HG03025 (cell line): Measurements from ENCODE around the gene SPDYC.
"Not testable (repeated sequence)": the region's sequence is repeated elsewhere in the genome, so short reads cannot be mapped to it uniquely, and the experiment has no call there.

Experiments used
- ATAC-seq: cut with Tn5 transposase; IDR thresholded peaks from one replicate; pipeline ENCODE4 v1.9.1; 2021; ENCODE audit warnings: mild to moderate bottlenecking, moderate library complexity; ENCODE audit not compliant: unreplicated experiment, low FRiP score

SPDYC gene

DNA sequence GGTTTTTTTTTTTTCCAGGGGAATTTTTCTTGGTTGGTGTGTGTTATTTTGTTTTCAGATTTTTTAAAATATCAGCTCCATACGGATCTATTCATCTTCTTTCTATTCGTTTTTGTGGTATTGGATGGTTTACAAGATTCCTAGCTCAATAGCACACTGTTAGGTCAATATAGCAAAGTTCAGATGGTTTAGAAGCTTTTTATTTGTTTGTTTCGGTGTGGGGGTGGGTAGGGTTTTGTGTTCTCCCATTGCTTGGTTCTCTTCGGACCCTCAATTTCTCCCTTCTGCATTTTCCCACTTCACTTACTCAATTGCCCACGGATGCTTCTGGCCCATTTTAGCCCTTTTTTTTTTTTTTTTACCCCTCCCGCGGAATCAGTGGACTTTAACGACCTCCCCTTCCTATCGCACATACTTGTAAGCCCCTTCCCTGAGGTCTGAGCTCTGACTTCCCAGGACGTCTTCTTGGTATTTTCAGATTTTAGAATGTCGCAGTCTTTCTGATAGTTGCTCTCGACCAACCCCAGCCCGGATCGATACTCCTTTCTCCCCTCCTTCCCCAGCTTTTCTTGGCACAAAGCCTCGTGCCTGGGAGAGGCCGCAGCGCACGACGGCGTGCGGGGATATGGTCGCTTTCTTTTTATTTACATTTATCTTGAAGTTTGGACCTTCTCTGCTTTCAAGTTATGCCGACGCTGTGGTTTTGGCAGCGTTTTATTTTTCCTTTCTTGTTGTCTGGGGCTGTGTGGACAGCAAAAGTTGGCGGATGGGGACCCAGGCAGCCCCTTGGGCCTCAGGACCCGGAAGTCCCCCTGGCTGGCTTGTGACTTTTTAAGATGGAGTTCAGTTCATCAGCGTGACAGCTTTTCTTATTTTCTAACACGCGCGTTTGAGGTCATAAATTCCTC lies 4.4 kb upstream of the SPDYC start:
- ATAC-seq = no peak

DNA sequence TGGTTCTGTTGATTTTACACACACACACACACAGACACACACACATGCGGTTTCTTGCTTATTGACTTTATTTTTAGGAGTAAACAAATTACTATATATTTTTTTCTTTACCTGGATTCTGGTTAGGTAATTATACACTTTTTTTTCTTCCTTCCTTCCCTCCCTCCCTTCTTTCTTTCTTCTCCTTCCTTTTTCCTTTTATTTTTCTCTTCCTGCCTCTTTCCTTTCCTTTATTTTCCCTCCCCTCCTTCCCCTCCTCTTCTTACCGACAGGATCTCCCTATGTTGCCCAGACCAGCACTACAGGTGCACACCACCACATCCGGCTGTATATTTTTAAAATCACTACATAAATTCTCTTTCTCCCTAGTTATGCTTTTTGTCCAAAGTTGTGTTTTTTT lies 3.1 kb upstream of the SPDYC start:
- ATAC-seq = no peak

DNA sequence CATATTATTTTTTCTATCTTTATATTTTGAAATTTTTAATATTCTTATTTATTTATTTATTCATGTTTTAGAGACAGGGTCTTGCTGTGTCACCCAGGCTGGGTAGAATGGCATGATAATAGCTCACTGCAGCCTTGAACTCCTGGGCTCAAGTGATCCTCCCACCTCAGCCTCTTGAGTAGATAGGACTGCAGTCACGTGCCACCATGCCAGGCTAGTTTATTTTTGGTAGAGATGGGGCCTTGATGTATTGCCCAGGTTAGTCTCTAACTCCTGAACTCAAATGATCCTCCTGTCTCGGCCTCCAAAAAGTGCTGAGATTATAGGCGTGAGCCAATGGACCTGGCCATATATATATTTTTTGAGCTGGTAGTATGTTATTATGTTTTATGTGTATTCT lies 2.4 kb upstream of the SPDYC start:
- ATAC-seq = no peak

DNA sequence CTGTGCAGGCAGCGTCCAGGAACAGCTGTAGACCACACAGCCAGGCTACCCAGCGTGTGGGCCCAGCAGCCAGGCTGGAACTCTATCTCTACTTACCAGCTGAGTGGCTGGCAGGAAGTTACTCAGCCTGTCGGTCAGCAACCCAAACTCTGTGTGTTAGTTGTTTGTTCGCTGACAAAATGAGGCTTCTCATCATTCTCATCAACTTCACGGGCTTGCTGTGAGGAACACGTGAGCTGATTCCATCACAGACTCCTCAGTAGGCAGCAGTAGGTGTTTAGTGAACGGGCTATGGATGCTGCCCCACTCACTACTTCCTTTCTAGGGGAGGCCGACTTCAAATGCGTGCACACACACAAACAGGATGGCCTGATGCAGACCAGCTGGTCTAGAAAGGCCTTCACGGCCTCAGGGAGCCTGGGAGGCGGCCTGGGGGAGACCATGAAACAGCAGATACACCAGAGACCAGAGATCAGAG lies 830 bp upstream of the SPDYC start:
- no peak for ATAC-seq

DNA sequence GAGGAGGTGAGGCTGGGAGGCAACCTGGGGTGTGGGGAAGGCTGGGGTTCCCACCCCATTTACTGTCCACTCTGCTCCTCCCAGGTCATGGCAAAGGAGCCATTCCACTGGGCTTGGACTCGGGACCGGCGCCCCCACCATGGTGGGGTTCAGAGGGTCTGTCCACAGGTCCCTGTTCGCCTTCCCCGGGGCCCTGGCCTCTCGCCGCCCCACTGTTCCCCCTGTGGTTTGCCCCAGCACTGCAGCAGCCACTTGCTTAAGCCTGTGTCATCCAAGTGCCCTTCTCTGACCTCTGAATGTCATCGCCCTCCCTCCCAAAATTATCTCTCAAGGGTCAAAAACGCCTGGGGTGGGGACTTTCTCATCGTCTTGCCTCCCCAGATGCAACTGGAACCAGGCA lies 2.6 kb downstream of the SPDYC start:
- ATAC-seq = no peak

DNA sequence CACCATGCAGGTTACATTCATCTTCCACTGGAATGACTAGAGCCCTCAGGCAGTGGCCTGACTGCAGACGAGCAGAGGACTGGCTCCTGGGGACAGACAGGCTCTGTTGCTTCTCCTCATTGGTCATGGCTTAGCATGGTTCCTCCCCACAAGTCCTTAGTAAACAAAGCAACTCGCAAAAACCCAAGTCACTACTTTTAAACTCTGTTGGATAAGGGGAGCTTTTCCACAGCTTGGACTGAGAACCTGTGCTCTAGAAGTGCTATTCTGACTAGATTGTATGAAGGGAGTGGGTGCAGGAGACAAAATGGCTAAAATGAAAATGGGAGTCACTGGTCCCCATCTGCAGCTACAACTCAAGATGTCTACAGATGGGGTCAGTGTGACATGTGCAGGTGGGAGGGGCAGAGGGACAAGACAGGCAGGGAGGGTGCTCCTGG lies 4.6 kb downstream of the SPDYC start:
- not testable (repeated sequence) for ATAC-seq

DNA sequence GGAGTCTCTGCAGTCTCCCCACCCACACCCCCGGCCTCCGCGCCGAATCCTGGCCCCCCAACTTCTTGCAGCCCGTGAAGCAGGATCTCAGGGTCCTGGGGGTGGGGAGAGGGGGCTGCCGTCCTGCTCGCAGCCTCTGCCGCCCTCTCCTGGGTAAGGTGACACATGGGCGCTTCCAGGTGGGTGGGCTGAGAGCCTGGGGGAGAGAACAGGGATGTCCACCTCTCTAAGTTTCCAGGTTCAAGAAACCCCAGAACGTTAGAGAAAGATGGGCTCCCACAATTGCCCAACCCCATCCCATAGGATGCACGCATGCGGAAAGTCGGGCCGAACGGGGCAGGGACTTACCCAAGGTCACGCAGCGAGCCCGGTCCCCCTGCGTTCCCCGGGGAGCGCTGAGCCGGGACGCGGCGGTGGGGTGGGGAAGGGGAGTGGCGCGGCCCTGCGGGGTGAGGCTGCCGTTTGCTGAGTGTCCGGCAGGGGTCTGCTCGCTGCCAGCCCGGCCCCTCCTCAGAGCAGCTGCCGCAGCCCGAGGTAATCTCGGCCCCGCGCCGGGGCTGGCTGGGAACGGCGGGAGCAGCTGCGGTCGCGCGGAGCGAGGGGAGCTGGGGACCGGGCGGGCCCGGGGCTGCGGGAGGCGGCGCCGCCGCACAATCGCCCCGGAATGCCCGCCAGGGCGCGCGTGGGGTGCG lies 11.0 kb downstream of the SPDYC start:
- ATAC-seq = peak; percentile 42

DNA sequence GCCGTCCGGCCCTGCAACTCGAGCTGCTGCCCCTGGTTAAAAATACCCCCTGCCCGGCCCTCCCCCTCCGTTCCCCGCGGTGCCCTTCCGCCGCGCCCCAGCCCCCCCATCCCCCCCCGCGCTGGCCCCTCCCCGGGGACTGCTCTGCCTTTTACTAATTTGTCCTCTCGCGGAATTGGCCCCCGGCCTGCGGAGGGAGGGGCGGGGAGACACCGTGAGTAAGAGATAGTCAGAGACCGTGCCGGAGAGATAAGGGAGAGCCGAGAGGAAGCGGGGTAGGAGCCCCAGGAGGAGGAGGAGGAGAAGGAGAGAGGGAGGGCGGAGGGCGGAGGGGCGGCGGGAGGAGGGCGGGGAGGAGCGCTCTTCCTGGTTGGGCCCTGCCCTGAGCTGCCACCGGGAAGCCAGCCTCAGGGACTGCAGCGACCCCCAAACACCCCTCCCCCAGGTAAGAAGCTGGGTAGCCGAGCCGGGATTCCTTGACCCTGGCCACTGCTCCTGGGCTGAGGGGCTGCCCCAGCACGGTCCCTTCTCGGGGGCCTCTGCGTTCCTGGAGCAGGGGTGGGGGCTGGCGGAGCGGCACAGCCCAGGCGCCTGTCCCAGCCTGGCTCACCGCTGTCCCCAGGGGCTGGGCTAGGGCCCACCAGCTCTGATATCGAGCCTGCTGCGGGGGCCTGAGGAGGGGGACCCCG lies 11.7 kb downstream of the SPDYC start, which contains the start of gene CAPN1:
CAPN1 (plus strand) TSS at position 360 of the 689 bp plus-strand sequence. CDS start 774 bp downstream, outside the sequence.
- ATAC-seq = peak; percentile 48

DNA sequence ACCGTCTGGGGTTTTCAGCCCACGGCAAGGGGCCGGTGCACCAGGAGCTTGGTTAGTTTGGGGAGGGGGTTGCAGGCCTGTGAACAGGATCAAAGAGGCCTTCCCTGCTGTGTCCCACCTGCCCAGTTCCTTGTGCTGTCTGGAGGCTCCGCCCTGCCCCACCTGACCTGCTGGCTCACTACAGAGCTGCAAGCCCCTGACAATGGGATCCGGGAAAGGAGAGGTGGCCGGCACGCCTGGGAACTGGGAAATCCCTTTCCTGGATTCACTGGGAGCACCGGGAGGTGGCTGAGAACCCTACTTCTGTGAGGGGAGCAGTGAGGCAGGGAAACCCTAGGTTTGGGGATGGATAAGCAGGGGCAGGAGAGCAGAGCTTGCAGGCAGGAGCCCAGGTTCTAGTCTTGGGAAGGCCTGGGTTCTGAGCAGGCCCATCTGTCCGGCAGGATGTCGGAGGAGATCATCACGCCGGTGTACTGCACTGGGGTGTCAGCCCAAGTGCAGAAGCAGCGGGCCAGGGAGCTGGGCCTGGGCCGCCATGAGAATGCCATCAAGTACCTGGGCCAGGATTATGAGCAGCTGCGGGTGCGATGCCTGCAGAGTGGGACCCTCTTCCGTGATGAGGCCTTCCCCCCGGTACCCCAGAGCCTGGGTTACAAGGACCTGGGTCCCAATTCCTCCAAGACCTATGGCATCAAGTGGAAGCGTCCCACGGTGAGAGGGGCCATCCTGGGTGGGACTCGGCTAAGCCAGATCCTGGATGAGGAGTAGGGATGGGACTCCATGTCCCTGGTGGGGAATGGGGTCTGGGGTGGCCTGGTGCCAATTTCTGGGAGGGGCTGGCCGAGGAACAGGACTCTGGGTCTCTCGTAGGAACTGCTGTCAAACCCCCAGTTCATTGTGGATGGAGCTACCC lies 12.5 kb downstream of the SPDYC start:
- no peak for ATAC-seq

DNA sequence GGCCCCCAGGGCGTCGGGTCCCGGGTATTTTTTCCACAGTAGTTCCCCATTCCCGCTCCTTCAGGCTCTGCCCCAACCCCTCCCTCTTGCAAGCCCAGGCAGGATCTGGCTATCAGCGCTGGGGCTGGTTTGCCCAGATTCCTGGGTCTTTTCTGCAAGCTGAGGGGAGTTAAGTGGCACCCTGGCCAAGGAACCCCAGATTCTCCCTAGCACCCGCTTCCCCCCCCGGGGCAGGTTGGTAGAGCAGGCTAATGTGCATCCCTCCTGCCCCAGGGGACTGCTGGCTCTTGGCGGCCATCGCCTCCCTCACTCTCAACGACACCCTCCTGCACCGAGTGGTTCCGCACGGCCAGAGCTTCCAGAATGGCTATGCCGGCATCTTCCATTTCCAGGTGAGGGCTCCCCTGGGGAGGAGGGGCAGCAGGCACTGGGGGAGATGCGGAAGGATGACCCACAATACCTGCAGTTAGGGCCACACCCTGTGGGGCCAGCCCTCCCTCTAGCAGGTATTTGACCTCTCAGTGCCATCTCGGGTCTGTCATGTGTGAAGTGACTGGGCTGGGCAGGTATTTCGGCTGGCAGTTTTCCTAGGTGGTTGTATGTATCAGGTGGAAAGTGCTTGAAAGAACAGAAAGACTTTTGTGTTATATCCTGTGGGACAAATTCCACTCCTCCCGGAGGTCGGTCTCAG lies 13.3 kb downstream of the SPDYC start:
- no peak for ATAC-seq

DNA sequence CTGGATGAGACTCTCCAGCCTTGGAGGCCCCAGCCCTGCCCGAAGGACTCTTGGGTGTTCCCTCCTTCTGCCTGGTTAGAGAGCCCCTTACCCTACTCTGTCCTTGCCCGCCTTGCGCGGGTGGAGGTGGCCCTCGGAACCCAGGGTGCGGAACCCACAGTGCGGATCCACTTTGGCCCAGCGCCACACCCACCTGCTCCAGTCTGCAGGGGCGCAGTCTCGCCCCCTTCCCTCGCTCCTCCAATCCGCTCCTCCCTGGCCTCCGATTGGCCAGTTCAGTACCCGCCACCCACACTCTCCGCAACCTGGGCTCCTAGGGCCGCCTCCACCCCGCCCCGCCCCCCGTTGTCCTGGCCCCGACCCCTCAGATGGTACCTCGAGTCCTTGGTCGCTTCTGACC lies 14.1 kb downstream of the SPDYC start:
- ATAC-seq = no peak

DNA sequence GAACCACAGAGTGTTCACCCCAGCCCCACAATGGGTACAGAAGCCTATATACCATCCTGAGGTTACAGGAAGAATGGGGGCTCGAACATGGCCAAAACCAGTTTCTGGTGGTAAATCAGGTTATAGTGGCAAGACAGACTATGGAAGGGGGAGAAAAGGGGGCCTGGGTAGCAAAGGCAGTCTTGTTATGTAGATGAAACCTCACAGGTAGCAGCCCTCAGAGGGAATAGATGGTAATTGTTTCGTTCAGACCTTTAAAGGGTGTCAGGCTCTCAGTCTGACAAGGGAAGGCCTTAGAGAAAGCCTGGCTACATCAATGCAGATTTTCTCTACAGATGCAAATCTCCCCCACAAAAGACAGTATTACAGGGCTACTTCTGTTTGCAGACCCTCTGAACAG lies 15.1 kb downstream of the SPDYC start:
- ATAC-seq = no peak

DNA sequence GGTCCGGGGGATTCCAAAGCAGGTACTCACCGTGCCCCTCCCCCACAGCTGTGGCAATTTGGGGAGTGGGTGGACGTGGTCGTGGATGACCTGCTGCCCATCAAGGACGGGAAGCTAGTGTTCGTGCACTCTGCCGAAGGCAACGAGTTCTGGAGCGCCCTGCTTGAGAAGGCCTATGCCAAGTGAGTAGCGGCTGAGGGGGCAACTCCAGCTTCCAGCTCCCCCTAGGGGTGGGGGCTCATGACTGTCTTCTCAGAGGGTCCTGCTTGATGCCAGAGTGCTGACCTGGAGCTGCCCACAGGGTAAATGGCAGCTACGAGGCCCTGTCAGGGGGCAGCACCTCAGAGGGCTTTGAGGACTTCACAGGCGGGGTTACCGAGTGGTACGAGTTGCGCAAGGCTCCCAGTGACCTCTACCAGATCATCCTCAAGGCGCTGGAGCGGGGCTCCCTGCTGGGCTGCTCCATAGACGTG lies 15.9 kb downstream of the SPDYC start:
- ATAC-seq = no peak

DNA sequence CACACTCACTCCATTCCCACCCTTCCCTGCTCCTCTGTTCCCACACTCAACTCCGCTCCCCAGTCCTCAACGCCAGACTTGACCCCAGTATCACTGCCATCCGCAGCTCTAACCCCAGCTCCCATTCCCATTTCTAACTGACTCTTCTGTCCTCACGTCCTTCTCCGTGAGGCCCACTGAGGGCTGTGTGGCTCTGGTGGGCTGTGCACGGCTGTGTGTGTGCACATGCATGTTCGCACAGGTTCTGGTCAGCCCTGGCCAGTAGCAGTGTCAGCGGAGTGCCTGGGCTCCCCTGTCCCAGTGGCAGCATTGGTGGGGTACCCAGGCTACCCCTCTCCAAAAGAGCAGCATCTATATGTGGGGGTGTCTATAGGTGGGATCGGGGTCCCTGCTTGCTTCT lies 16.7 kb downstream of the SPDYC start:
- ATAC-seq = no peak

DNA sequence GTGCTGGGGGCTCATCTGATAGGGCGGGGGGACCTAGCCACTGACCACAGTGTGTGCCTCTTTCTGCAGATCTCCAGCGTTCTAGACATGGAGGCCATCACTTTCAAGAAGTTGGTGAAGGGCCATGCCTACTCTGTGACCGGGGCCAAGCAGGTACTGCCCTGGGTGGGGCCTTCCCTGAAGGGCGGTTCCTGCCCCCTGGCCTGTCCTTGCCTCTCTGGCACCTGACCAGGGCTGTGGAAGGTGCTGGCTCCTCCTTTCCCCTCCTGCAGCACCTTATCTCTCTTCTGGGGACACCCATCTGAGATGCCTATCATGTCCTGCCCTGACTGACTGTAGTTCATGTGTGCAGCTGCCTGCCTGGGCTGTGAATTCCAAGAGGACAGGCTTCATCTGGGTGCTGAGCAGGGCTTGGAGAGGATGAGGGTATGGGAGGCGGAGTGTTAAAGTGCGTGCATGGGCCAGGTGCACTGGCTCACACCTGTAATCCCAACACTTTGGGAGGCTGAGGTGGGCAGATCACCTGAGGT lies 17.2 kb downstream of the SPDYC start:
- ATAC-seq = no peak

DNA sequence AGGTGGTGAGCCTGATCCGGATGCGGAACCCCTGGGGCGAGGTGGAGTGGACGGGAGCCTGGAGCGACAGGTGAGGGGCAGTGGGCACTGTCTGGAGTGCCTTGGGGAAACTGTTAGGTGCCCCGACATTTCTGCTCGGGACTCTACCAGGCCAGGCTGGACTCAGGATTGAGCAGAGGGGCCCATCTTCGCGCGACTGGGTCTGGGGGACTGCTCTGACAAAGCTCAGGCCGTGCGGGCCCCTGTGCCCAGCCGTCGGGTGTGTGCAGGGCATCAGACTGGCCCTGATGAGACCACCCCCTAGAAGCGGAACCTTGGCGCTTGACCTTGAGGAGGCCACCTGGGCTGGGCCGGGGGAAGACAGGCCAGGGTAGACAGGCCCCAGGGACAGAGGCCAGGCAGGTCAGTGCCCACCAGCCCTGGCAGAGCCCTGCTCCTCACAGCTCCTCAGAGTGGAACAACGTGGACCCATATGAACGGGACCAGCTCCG lies 18.0 kb downstream of the SPDYC start:
- no peak for ATAC-seq

DNA sequence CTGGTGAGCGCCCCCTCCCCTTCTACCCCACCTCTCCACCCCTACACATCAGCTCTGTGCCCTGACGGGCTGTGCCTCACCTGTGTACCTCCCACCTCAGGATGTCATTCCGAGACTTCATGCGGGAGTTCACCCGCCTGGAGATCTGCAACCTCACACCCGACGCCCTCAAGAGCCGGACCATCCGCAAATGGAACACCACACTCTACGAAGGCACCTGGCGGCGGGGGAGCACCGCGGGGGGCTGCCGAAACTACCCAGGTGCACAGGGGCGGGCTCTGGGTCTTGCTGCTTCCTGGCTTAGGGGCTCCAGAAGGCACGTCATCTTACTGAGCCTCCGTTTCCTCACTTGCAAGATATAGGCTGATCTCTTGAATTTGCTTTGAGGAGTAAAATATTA lies 18.5 kb downstream of the SPDYC start:
- no peak for ATAC-seq

DNA sequence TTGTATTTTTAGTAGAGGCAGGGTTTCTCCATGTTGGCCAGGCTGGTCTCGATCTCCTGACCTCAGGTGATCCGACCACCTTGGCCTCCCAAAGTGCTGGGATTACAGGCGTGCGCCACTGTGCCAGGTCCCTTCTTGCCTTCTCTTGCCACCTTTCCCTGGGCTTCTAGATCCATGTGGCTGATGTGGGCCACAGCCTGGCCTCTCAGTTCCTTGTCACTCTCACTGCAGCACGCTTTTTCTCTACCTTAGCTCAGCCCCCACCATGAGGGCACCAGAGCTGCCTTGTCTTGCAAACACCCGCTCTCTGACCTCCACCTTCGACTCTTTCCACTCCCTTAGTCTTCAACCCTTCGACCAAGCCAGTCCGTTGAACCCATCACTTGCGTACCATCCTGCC lies 19.2 kb downstream of the SPDYC start:
- no peak for ATAC-seq

DNA sequence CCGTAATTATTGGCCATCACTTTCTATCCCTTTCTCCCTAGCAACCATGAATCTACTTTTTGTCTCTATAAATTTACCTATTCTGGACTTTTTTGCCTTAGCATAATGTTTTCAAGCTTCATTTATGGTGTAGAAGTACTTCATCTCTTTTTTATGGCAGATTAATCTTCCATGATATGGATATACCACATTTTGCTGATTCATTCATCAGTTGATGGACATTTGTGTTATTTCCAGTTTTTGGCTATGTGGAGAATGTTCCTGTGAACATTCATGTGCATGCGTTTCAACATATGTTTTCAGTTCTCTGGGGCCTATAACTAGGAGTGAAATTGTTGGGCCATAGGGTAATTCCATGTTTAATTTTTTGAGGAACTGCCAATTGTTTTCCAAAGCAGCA lies 24.5 kb downstream of the SPDYC start:
- ATAC-seq = no peak
